DOHH2 (cell line): ENCODE data around the gene ZSCAN2.

Source experiments
- H3F3A ChIP-seq: fragments of 200-600 bp; sonication (generic), shearing (Covaris generic); 2 replicates; pipeline ENCODE4 v1.6.0; 2016; ENCODE audit warnings: antibody characterized with exemption, mild to moderate bottlenecking; ENCODE audit not compliant: control insufficient read depth, insufficient read depth
- H3K27ac ChIP-seq: fragments of 200-600 bp; sonication (generic); 2 replicates; pipeline ENCODE4 v1.5.1; 2014; ENCODE audit warnings: low read depth, mild to moderate bottlenecking, low read length, moderate library complexity
- H3K27me3 ChIP-seq: fragments of 200-600 bp; sonication (generic); 2 replicates; pipeline ENCODE4 v1.6.1; 2014; ENCODE audit warnings: mild to moderate bottlenecking, low read length, mixed read lengths; ENCODE audit not compliant: control insufficient read depth
- H3K36me3 ChIP-seq: fragments of 200-600 bp; sonication (generic); 2 replicates; pipeline ENCODE4 v1.6.1; 2014; ENCODE audit warnings: mild to moderate bottlenecking, low read length, moderate library complexity, mixed read lengths; ENCODE audit not compliant: control insufficient read depth
- H3K4me1 ChIP-seq: fragments of 200-600 bp; sonication (generic); 2 replicates; pipeline ENCODE4 v1.6.1; 2014; ENCODE audit warnings: mild to moderate bottlenecking, low read length, mixed read lengths; ENCODE audit not compliant: control insufficient read depth
- H3K4me2 ChIP-seq: fragments of 200-600 bp; sonication (generic); 2 replicates; pipeline ENCODE4 v1.6.0; 2014; ENCODE audit warnings: mild to moderate bottlenecking, low read length, moderate library complexity
- H3K4me3 ChIP-seq: fragments of 200-600 bp; sonication (generic); 2 replicates; pipeline ENCODE4 v1.5.1; 2014; ENCODE audit warnings: mild to moderate bottlenecking, low read length, mixed read lengths
- H3K79me2 ChIP-seq: fragments of 200-600 bp; sonication (generic); 2 replicates; pipeline ENCODE4 v1.6.1; 2014; ENCODE audit warnings: mild to moderate bottlenecking, low read length, mixed read lengths; ENCODE audit not compliant: control insufficient read depth
- H3K9me2 ChIP-seq: fragments of 200-600 bp; sonication (generic); replicated peaks from 2 replicates; pipeline ENCODE4 v1.6.1; 2014; ENCODE audit warnings: mild to moderate bottlenecking, low read length, mixed read lengths; ENCODE audit not compliant: control insufficient read depth
- H3K9me3 ChIP-seq: fragments of 200-600 bp; sonication (generic); 2 replicates; pipeline ENCODE4 v1.6.1; 2014; ENCODE audit warnings: antibody characterized with exemption, low read length, mixed read lengths; ENCODE audit not compliant: control insufficient read depth, insufficient read depth
- H4K20me1 ChIP-seq: fragments of 200-600 bp; sonication (generic); 2 replicates; pipeline ENCODE4 v1.6.0; 2014; ENCODE audit warnings: low read depth, mild to moderate bottlenecking, antibody characterized with exemption, low read length, moderate library complexity; ENCODE audit not compliant: control insufficient read depth, insufficient read depth
- CTCF ChIP-seq: fragments of 200-600 bp; sonication (generic); IDR thresholded peaks from one replicate; pipeline ENCODE4 v1.5.1; 2014; ENCODE audit warnings: antibody characterized with exemption, mild to moderate bottlenecking, low read depth, low read length; ENCODE audit not compliant: poor library complexity, severe bottlenecking
- EZH2phosphoT487 ChIP-seq: fragments of 200-600 bp; sonication (generic); IDR thresholded peaks from 2 replicates; pipeline ENCODE4 v1.6.1; 2017; ENCODE audit warnings: borderline replicate concordance, mild to moderate bottlenecking, antibody characterized with exemption, low read length, moderate library complexity, mixed read lengths

ZSCAN2 gene

GRCh38 chr15:84600331-84600686 is 500 bp upstream of the ZSCAN2 start:
- Histone ChIP-seq H3K4me3 (peak overlapping the region; percentile 94), H3K27ac (no peak overlapping the region), H4K20me1 (no peaks in the 10 kb centered on the region), H3F3A (0 out of 2 replicates have a peak, but pooled peaks cover 2% of the 10 kb centered on the region), H3K79me2 (peaks cover 6% of the 10 kb centered on the region; the same call in 1 of the 2 replicates), H3K9me3 (no peaks in the 10 kb centered on the region), H3K9me2 (no peaks in the 10 kb centered on the region), H3K4me1 (peaks cover 56% of the 10 kb centered on the region), H3K4me2 (peak overlapping the region; percentile 78), H3K36me3 (peaks cover 12% of the 10 kb centered on the region), H3K27me3 (no peaks in the 10 kb centered on the region)
- TF ChIP-seq CTCF (no peak), EZH2phosphoT487 (no peak)

- no peaks in the 10 kb centered on the region for H3K9me3 ChIP-seq
- peak overlapping the region; percentile 94 for H3K4me3 ChIP-seq
- TF ChIP-seq EZH2phosphoT487 (no peak), CTCF (no peak)
- no peaks in the 10 kb centered on the region for H4K20me1 ChIP-seq
- no peaks in the 10 kb centered on the region for H3K9me2 ChIP-seq
- H3K27me3 ChIP-seq: no peaks in the 10 kb centered on the region
- H3K36me3 ChIP-seq: peaks cover 23% of the 10 kb centered on the region
- peaks cover 6% of the 10 kb centered on the region for H3K79me2 ChIP-seq
- H3K4me1 ChIP-seq: peaks cover 61% of the 10 kb centered on the region
- 0 out of 2 replicates have a peak, but pooled peaks cover 2% of the 10 kb centered on the region for H3F3A ChIP-seq
- no peak overlapping the region for H3K27ac ChIP-seq
- peak overlapping the region; percentile 78 for H3K4me2 ChIP-seq
Observed at GRCh38 chr15:84601555-84601838, 688 bp downstream of the ZSCAN2 start.

- peaks cover 30% of the 10 kb centered on the region for H3K36me3 ChIP-seq
- peaks cover 6% of the 10 kb centered on the region for H3K79me2 ChIP-seq
- H4K20me1 ChIP-seq: no peaks in the 10 kb centered on the region
- H3K27me3 ChIP-seq: no peaks in the 10 kb centered on the region
- H3K4me1 ChIP-seq: peaks cover 49% of the 10 kb centered on the region
- no peak overlapping the region for H3K4me2 ChIP-seq
- no peak for TF ChIP-seq EZH2phosphoT487
- TF ChIP-seq CTCF: no peak
- H3K4me3 ChIP-seq: no peak overlapping the region
- H3K27ac ChIP-seq: no peak overlapping the region
- H3K9me2 ChIP-seq: no peaks in the 10 kb centered on the region
- no peaks in the 10 kb centered on the region for H3K9me3 ChIP-seq
- 0 out of 2 replicates have a peak, but pooled peaks cover 2% of the 10 kb centered on the region for H3F3A ChIP-seq
Observed at GRCh38 chr15:84603630-84604379, 3.0 kb downstream of the ZSCAN2 start.
